Measurements from ENCODE around the gene ARMS2.

DNA sequence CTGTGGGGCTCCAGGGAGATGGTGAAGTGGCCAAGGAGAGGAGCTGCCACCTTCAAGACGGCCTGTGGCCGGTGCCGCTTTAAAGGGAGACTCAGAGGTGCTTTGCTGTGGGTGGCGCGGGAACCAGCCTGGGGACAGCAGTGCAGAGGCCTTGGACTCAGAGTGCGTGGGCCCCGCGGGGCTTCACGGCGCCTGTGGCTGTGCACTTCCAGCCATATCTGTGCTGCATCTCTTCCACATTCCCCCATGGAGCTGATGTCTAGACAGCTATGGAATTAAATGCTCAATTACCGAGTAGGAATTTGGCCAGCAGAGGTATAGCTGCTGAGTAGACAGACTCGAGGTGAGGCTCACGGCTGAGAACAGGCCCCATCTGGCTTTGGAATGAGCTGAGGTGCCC is 48.6 kb downstream of the ARMS2 start:
- TF ChIP-seq, protein P1, sequence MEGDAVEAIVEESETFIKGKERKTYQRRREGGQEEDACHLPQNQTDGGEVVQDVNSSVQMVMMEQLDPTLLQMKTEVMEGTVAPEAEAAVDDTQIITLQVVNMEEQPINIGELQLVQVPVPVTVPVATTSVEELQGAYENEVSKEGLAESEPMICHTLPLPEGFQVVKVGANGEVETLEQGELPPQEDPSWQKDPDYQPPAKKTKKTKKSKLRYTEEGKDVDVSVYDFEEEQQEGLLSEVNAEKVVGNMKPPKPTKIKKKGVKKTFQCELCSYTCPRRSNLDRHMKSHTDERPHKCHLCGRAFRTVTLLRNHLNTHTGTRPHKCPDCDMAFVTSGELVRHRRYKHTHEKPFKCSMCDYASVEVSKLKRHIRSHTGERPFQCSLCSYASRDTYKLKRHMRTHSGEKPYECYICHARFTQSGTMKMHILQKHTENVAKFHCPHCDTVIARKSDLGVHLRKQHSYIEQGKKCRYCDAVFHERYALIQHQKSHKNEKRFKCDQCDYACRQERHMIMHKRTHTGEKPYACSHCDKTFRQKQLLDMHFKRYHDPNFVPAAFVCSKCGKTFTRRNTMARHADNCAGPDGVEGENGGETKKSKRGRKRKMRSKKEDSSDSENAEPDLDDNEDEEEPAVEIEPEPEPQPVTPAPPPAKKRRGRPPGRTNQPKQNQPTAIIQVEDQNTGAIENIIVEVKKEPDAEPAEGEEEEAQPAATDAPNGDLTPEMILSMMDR (IDR thresholded peaks at IDR 0.05): no peak
- TF ChIP-seq EZH2phosphoT487 (IDR thresholded peaks at IDR 0.05) (no peak), EZH2 (IDR thresholded peaks at IDR 0.05) (no peak)
